Uterus (tissue), 2 donors: ENCODE measurements around the gene THOC3.
"Not testable (repeated sequence)": the region's sequence is repeated elsewhere in the genome, so short reads cannot be mapped to it uniquely, and the experiment has no call there.

Source experiments
- POLR2A ChIP-seq, 2 donors: fragments of 450-650 bp; IDR thresholded peaks; one replicate each; pipeline ENCODE4 v1.6.1; 2016; ENCODE audit warnings: antibody characterized with exemption in 2 of 2, mild to moderate bottlenecking in 1 of 2, moderate library complexity in 1 of 2
- TF ChIP-seq, protein P1 (sequence below), 4 experiments: fragments of 200-600 bp in 2 of 4; fragments of 450-650 bp in 2 of 4; sonication (generic) in 2 of 4; IDR thresholded peaks; one replicate each; pipeline ENCODE4 v1.5.1; 2016 to 2019; ENCODE audit warnings: antibody characterized with exemption in 4 of 4, mild to moderate bottlenecking in 2 of 4, moderate library complexity in 1 of 4

DNA sequence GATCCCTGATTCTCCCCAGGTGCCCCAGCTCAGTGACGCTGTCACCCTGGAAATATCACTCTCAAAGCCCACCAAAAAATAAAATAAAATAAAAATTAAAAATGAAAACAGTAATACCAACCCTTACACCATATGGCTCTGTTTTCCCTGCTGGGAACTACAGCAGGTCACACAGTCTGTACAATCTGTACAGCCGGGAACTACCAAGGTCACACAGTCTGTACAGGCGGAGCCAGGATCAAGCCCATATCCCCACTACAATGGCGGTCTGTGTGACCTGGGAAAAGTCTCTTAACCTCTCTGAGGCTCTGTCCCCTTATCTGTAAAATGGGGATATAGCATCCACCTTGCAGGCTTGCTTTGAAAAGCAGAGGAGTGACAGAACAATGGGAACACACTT is 29.4 kb upstream of the THOC3 start:
- TF ChIP-seq, protein P1, sequence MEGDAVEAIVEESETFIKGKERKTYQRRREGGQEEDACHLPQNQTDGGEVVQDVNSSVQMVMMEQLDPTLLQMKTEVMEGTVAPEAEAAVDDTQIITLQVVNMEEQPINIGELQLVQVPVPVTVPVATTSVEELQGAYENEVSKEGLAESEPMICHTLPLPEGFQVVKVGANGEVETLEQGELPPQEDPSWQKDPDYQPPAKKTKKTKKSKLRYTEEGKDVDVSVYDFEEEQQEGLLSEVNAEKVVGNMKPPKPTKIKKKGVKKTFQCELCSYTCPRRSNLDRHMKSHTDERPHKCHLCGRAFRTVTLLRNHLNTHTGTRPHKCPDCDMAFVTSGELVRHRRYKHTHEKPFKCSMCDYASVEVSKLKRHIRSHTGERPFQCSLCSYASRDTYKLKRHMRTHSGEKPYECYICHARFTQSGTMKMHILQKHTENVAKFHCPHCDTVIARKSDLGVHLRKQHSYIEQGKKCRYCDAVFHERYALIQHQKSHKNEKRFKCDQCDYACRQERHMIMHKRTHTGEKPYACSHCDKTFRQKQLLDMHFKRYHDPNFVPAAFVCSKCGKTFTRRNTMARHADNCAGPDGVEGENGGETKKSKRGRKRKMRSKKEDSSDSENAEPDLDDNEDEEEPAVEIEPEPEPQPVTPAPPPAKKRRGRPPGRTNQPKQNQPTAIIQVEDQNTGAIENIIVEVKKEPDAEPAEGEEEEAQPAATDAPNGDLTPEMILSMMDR (IDR thresholded peaks at IDR 0.05): not testable (repeated sequence)
- not testable (repeated sequence) for TF ChIP-seq POLR2A (IDR thresholded peaks at IDR 0.05)
